SU-DHL-6 (cell line): ENCODE measurements around the gene NKD1.

Experiments
- H2AFZ ChIP-seq: fragments of 200-600 bp; sonication (generic); 2 replicates; pipeline ENCODE4 v1.6.1; 2014; ENCODE audit warnings: low read depth, mild to moderate bottlenecking, moderate library complexity, mixed read lengths, antibody characterized with exemption, low read length; ENCODE audit not compliant: severe bottlenecking
- H3F3A ChIP-seq: fragments of 200-600 bp; shearing (Covaris generic); 2 replicates; pipeline ENCODE4 v1.6.0; 2016; ENCODE audit warnings: antibody characterized with exemption, mild to moderate bottlenecking; ENCODE audit not compliant: insufficient read depth
- H3K27ac ChIP-seq: fragments of 200-600 bp; sonication (generic); 2 replicates; pipeline ENCODE4 v1.5.1; 2016; ENCODE audit warnings: low read depth, mild to moderate bottlenecking, low read length, moderate library complexity, mixed read lengths
- H3K27me3 ChIP-seq: fragments of 200-600 bp; sonication (generic), shearing (Covaris generic); 2 replicates; pipeline ENCODE4 v1.6.0; 2014; ENCODE audit warnings: mild to moderate bottlenecking, low read length
- H3K36me3 ChIP-seq: fragments of 200-600 bp; sonication (generic); 2 replicates; pipeline ENCODE4 v1.6.1; 2014; ENCODE audit warnings: mild to moderate bottlenecking, low read length, mixed read lengths
- H3K4me2 ChIP-seq: fragments of 300-600, 200-600 bp; shearing (Covaris generic), sonication (generic); 2 replicates; pipeline ENCODE4 v1.6.0; 2014; ENCODE audit warnings: low read length, low read depth, mild to moderate bottlenecking; ENCODE audit not compliant: poor library complexity, severe bottlenecking
- H3K4me3 ChIP-seq: fragments of 200-600 bp; sonication (generic); 2 replicates; pipeline ENCODE4 v1.5.1; 2014; ENCODE audit warnings: antibody characterized with exemption, low read length, mild to moderate bottlenecking, mixed read lengths; ENCODE audit not compliant: insufficient read depth, poor library complexity, severe bottlenecking
- H3K79me2 ChIP-seq: fragments of 200-600 bp; sonication (generic); 2 replicates; pipeline ENCODE4 v1.6.1; 2014; ENCODE audit warnings: mild to moderate bottlenecking, low read length, moderate library complexity; ENCODE audit not compliant: insufficient read depth
- H3K9ac ChIP-seq: fragments of 200-600 bp; sonication (generic); 2 replicates; pipeline ENCODE4 v1.7.0; 2014; ENCODE audit warnings: mild to moderate bottlenecking, low read length
- H3K9me2 ChIP-seq: fragments of 200-600 bp; sonication (generic); replicated peaks from 2 replicates; pipeline ENCODE4 v1.6.1; 2014; ENCODE audit warnings: low read length; ENCODE audit not compliant: insufficient read depth
- H3K9me3 ChIP-seq: fragments of 200-600 bp; sonication (generic); 2 replicates; pipeline ENCODE4 v1.6.1; 2014; ENCODE audit warnings: low read length, mixed read lengths; ENCODE audit not compliant: insufficient read depth
- H4K20me1 ChIP-seq: fragments of 200-600 bp; sonication (generic); 2 replicates; pipeline ENCODE4 v1.6.1; 2014; ENCODE audit warnings: low read depth, mild to moderate bottlenecking, antibody characterized with exemption, low read length, moderate library complexity, mixed read lengths
- CTCF ChIP-seq: fragments of 200-600 bp; sonication (generic); IDR thresholded peaks from one replicate; pipeline ENCODE4 v1.5.1; 2017; ENCODE audit warnings: antibody characterized with exemption, mild to moderate bottlenecking, low read length, moderate library complexity; ENCODE audit not compliant: insufficient read depth, poor library complexity, severe bottlenecking
- EZH2phosphoT487 ChIP-seq: fragments of 200-600 bp; sonication (generic), shearing (Covaris generic); conservative IDR thresholded peaks from 2 replicates; pipeline ENCODE4 v1.6.1; 2018; ENCODE audit warnings: mild to moderate bottlenecking, antibody characterized with exemption, low read length, moderate library complexity, mixed read lengths

Gene NKD1

GRCh38 chr16:50616883-50617645 is 68.9 kb downstream of the NKD1 start:
- Histone ChIP-seq H3K79me2 (no peaks in the 10 kb centered on the region), H3F3A (no peaks in the 10 kb centered on the region), H3K27ac (no peak overlapping the region), H3K9ac (no peak overlapping the region), H3K4me2 (no peak overlapping the region), H2AFZ (no peak overlapping the region), H3K9me2 (no peaks in the 10 kb centered on the region), H4K20me1 (no peaks in the 10 kb centered on the region), H3K27me3 (no peaks in the 10 kb centered on the region), H3K36me3 (no peaks in the 10 kb centered on the region), H3K9me3 (no peaks in the 10 kb centered on the region), H3K4me3 (no peak overlapping the region)
- TF ChIP-seq CTCF (no peak), EZH2phosphoT487 (no peak)

- Histone ChIP-seq H3K79me2 (no peaks in the 10 kb centered on the region), H3K9ac (no peak overlapping the region), H3K9me2 (no peaks in the 10 kb centered on the region), H2AFZ (no peak overlapping the region), H3K9me3 (no peaks in the 10 kb centered on the region), H4K20me1 (no peaks in the 10 kb centered on the region), H3K36me3 (no peaks in the 10 kb centered on the region), H3K4me3 (no peak overlapping the region), H3F3A (no peaks in the 10 kb centered on the region), H3K4me2 (no peak overlapping the region), H3K27me3 (no peaks in the 10 kb centered on the region), H3K27ac (no peak overlapping the region)
- TF ChIP-seq CTCF (no peak), EZH2phosphoT487 (no peak)
Measured at GRCh38 chr16:50617646-50618184, 69.5 kb downstream of the NKD1 start.

- Histone ChIP-seq H3K9ac (no peak overlapping the region), H3K36me3 (no peaks in the 10 kb centered on the region), H3K4me3 (no peak overlapping the region), H3K27me3 (no peaks in the 10 kb centered on the region), H3K27ac (no peak overlapping the region), H3K79me2 (no peaks in the 10 kb centered on the region), H2AFZ (no peak overlapping the region), H4K20me1 (no peaks in the 10 kb centered on the region), H3K9me3 (no peaks in the 10 kb centered on the region), H3K4me2 (no peak overlapping the region), H3F3A (no peaks in the 10 kb centered on the region), H3K9me2 (no peaks in the 10 kb centered on the region)
- no peak for TF ChIP-seq EZH2phosphoT487
Measured at GRCh38 chr16:50618238-50618918, 70.2 kb downstream of the NKD1 start.
